22Rv1 (cell line): ENCODE measurements around the gene ARF6.
"Not testable (repeated sequence)": the region's sequence is repeated elsewhere in the genome, so short reads cannot be mapped to it uniquely, and the experiment has no call there.

Experiments used
- H3K27ac ChIP-seq: fragments of 450-650 bp; 2 replicates; pipeline ENCODE4 v1.5.1; 2017
- ZFX ChIP-seq: fragments of 450-650 bp; IDR thresholded peaks from 2 replicates; pipeline ENCODE4 v1.6.1; 2017; ENCODE audit warnings: antibody characterized with exemption, borderline replicate concordance
- TF ChIP-seq, protein P1 (sequence below): fragments of 450-650 bp; IDR thresholded peaks from 2 replicates; pipeline ENCODE4 v1.5.1; 2017; ENCODE audit warnings: mild to moderate bottlenecking

The ARF6 gene

DNA sequence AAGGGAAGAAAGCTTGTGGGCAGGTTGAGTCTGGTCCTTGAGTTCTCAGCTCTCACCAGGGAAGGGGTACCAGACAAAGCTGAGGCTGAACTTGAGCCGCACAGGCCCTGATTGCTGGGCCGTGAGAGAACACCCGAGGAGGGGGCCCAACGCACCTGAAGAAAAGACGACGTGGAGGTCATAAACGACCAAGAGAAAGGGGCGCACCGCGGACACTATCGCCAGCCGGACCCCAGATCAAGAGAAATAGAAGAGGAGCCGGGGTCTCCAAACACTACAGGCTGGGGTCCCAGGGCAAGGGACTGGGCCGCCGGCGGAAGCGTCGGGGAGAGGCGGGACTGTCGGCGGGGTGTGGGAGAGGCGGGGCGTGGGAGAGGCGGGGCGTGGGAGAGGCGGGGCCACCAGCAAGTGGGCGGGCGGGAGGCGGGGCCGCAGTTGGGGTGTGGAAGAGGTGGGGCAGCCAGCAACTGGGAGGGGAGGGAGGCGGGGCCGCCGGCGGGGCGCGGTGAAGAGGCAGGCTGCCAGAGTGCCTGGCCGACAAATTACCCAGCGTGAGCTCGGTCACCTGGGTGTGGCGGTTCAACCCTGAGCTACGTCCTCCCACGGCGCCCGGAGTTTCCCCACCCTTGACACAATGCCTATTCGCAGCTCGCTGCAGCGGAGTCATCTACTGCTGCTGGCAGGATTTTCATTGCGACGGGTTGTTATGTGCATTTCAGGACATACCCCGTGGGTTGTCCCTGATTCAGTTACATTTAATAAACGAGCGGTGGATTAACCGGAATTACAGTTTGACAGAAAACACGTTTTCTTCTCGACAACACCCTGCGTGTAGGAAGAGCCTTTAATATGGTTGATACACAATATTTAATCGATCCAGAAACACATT is 24.8 kb upstream of the ARF6 start:
- peak overlapping the region; percentile 75 for H3K27ac ChIP-seq
- TF ChIP-seq, protein P1, sequence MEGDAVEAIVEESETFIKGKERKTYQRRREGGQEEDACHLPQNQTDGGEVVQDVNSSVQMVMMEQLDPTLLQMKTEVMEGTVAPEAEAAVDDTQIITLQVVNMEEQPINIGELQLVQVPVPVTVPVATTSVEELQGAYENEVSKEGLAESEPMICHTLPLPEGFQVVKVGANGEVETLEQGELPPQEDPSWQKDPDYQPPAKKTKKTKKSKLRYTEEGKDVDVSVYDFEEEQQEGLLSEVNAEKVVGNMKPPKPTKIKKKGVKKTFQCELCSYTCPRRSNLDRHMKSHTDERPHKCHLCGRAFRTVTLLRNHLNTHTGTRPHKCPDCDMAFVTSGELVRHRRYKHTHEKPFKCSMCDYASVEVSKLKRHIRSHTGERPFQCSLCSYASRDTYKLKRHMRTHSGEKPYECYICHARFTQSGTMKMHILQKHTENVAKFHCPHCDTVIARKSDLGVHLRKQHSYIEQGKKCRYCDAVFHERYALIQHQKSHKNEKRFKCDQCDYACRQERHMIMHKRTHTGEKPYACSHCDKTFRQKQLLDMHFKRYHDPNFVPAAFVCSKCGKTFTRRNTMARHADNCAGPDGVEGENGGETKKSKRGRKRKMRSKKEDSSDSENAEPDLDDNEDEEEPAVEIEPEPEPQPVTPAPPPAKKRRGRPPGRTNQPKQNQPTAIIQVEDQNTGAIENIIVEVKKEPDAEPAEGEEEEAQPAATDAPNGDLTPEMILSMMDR: no peak
- no peak for TF ChIP-seq ZFX

- TF ChIP-seq, protein P1: no peak
- no peak for TF ChIP-seq ZFX
- H3K27ac ChIP-seq: peak overlapping the region; percentile 75
Observed at GRCh38 chr14:49868720-49869114, 24.2 kb upstream of the ARF6 start.

DNA sequence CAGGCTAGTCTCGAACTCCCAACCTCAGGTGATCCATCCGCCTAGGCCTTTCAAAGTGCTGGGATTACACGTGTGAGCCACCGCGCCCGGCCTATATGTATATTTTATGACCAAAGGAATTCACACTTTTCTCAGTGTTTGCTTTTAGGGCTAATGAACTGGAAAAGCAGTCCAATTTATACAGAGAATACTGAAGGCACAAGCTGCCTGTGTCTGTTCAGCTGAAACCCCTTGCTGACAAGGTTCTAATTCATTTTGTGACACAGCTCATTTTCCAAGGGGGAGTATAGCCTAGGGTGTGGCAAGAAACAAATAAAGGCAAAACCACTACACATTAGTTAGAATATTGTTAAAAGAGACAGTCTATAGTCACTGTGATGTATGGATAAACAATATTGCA is 22.0 kb upstream of the ARF6 start:
- TF ChIP-seq, protein P1: no peak
- no peak for TF ChIP-seq ZFX
- no peak overlapping the region for H3K27ac ChIP-seq

DNA sequence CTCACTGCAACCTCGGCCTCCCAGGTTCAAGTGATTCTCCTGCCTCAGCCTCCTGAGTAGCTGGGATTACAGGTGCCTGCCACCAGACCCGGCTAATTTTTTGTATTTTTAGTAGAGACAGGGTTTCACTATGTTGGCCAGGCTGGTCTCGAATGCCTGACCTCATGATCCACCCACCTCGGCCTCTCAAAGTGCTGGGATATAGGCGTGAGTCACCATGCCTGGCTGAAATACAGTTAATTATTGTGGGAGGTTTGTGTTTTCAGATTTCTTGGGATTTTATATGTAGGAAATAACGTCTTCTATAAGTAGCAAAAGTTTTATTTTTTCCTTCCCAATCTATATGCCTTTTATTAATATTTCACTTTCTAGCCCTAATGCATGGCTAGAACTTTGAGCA is 19.3 kb upstream of the ARF6 start:
- not testable (repeated sequence) for H3K27ac ChIP-seq

DNA sequence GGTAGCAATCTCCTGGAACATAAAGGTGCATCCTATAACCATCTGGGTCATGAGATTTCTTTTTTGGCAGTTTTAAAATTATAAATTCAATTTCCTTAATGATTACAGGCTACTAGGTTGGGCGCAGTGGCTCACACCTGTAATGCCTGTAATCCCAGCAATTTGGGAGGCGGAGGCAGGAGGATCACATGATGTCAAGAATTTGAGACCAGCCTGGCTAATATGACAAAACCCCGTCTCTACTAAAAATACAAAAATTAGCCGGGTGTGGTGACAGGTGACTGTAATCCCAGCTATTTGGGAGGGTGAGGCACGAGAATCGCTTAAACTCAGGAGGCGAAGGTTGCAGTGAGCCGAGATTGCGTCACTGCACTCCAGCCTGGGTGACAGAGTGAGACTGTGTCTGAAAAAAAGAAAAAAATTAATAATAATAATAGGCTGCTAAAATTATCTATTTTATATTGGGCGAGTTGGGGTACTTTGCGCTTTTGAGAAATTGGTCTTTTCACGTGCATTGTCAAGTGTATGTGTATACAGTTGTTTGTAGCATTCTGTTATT is 17.2 kb upstream of the ARF6 start:
- no peak overlapping the region for H3K27ac ChIP-seq
- TF ChIP-seq, protein P1: no peak
- no peak for TF ChIP-seq ZFX

DNA sequence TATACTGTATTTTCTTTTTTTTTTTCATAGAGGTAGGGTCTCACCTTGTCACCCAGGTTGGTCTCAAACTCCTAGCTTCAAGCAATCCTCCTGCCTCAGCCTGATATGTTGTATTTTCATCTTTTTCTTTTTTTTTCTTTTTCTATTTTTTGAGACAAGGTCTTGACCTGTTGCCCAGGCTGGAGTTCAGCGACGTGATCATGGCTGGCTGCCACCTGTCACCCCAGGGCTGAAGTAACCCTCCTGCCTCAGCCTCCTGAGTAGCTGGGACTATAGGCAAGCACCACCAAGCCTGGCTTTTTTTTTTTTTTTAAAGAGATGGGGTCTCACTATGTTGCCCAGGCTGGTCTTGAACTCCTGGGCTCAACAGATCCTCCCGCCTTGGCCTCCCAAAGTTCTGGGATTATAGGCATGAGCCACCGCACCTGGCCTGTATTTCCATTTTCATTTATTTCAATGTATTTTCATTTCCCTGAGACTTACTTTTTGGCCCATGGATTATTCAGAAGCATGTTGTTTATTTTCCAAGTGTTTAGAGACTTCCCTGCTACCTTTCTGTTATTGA is 16.2 kb upstream of the ARF6 start:
- no peak overlapping the region for H3K27ac ChIP-seq
- no peak for TF ChIP-seq ZFX
- TF ChIP-seq, protein P1: no peak

DNA sequence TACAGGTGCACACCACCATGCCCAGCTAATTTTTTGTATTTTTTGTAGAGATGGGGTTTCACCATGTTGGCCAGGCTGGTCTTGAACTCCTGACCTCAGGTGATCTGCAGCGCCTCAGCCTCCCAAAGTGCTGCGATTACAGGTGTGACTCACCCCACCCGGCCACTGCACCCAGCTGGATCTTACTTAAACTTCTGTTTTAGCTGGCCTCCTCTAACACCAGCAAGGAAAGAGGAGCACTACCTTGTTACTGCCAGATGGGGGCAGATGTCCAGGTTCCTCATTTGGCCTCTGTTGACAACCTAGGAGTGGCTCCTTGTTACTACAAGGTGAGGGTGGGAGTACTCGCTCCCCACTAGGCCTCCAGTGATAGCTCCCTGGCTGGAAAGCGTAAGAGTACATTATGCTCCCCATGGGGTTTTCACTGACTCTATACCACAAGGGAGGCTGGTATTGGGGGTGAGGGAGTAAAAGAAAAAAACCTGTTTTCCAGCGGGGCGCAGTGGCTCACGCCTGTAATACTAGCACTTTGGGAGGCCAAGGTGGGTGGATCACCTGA is 13.2 kb upstream of the ARF6 start:
- no peak for TF ChIP-seq ZFX
- TF ChIP-seq, protein P1: peak; percentile 84
- H3K27ac ChIP-seq: no peak overlapping the region
